Renal cortex interstitium (tissue), 11 donors: ENCODE data around the gene TULP3. TPM values are rescaled to one million over a fixed set of nuclear protein-coding genes. Genes with fewer than 3 reads are reported as not detected.

Experiments used
- DNase-seq, 11 donors: peaks; one replicate each; pipeline ENCODE4 v3.0.0-alpha.2; 2013; ENCODE audit warnings: low read depth in 9 of 11, low spot score in 4 of 11; ENCODE audit errors: extremely low read depth in 1 of 11
- polyA plus RNA-seq, 3 donors: library from polyadenylated mRNA; unstranded; fragments of 120-200 nt; gene quantifications; one replicate each; pipeline ENCODE4 v1.2.1, GENCODE V29; 2013; ENCODE audit not compliant: insufficient read length in 3 of 3

Gene TULP3
- polyA plus RNA-seq, 3 donors: 32.5 to 35.4 (median 32.7) TPM

DNA sequence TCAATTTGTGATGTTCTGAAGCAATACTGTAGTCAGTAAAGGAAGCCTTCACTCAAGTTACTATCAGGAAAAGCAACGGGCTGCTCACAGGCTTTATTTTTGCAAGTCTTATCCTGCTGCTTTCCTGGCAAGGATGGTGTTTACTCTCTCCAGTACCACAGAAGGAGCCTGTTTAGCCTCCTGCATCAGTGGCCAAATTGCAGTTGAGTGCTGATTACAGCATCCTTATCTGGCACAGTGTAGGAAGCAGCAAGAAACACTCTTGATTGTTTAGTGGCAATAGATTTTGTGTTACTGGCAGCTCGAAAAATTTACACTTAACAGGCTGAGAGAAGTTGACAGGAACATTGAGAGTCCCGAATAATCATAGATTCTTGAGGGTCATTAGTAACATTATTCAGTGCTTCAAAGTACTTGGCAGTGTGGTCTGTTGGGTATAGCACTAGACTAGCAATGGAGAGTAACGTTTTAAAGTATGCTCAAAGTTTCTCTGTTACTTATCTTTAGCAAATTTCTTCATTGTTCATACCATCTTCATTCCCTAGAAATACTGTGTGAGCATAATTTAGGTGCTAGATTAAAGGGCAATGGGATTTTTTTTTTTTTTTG lies 11.7 kb downstream of the TULP3 start:
- DNase-seq: no peak

DNA sequence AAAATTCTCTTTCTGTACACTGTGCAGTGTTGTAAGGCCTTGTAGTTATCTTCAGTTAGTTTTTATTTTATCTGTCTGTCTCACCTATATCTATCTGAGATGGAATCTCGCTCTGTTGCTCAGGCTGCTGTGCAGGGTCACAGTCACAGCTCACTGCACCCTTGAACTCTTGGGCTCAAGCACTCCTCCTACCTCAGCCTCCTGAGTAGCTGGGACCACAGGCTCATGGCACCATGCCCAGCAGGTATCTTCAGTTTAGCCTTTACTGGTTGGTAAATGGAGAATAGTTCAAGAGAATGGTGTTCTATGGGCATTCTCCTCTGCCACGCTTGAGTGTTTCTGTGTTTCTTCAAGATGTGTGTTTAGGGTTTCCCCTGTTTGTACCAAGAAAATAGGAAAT lies 13.6 kb downstream of the TULP3 start:
- no peak for DNase-seq

DNA sequence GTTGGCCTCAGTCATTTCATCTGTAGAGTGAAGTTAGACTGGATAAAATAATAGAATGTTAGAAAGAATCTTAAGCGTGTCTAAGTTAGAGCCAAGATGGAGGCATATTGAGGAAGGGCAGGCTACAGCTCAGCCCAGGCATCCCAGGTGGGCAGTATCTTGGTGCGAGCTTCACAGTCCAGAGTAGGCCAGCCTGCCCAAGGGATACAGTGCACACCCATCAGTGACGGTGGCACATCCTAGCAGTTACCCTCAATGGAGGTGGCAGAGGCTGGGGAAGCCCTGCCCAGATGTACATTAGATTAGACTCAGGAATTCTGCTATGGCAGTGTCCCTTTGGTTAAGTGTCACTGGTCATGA lies 21.5 kb downstream of the TULP3 start:
- DNase-seq: no peak

DNA sequence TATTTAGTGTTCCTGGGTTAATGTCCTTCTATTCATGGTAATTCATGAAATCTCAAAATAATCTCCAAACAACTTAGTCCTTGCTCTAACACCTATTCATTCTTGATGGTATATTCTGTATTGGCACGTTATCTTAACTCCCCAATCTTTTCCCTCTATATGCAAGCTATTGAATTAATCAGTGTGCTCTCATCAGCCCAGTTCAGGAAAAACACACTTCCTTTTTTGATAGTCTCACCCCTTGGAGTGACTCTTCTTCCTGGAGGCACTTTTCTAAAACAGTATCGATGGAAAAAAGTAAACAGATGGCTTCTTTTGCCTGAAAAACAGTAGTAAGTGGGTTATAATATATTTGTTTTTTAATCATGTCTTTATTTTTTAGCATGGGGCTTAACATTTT lies 28.6 kb downstream of the TULP3 start:
- DNase-seq: no peak

DNA sequence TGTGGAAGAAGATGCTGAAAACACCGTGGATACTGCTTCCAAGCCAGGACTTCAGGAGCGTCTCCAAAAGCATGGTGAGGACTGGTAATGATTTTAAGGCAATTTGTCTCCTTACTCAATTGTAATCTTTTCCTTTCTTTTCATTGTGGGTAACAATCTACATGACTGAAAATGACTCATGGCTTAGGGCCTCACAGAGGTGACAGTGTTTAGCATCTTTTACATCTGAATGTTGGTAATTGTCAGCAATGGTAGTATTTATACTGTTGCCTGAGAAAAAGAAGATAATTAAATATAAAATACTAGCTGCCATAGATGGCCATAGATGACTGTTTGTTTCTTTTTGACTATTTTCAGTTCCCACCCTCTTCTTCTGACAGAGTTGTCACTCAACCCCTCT lies 31.6 kb downstream of the TULP3 start:
- no peak for DNase-seq

DNA sequence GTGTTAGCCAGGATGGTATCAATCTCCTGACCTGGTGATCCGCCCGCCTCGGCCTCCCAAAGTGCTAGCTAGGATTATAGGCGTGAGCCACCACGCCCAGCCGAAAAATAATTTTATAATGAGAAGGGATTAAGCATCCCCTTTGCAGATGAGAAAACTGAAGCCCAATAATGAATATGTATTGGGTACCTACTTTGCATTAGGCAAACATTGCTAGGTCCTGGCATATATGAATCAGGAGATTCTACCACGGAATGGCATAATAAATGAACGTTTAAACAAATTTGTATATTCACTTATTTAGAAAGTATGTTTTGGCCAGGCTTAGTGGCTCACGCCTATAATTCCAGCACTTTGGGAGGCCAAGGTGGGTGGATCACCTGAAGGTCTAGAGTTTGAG lies 32.4 kb downstream of the TULP3 start:
- DNase-seq: no peak

DNA sequence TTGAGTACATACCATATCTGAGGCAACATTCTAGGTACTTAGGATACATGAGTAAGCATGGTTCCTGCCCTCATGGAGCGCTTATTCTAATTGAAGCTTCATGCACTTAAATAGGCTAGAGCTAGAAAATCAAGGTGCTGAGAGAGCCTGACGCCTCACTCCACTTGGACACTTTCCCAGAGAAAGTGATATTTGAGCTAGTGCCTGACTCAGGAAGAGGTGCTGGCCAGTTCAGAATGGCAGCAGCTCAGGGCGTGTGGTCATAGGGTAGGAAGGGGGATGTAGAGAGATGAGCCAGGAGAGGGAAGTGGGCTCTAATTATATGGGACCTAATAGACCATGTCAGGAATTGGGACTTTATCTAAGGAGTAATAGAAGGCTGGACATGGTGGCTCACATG lies 33.3 kb downstream of the TULP3 start:
- DNase-seq: no peak

DNA sequence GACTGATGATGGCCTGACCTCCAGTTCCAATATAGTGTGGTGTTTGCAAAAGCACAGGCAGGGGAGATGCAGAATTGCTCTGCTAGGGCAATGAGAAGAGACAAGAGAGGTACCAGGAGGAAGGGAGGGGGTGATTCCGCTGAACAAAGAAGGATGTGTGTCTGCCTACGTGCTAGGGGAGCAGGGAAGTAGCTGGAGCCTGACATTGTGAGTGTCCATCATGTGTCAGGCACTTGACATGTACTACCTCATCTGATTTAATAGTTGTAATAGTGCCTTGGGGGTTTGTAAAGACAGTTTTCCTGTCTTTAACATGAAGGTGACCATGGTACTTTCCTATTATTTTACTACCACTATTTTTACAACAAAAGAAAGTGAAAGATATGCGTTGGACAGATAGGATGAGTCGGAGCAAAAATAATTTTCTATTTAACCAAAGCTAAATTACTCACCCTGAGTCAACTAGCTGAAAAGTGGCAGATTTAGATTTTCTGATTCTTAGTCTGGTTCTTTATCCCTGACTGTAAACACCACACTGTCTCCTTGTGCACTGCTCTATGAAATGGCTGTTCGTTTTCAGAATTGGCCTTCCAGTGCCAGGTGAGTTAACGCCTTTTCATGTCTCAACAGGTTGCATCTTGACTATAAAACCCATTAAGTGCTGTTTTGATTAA lies 34.8 kb downstream of the TULP3 start:
- DNase-seq: no peak

DNA sequence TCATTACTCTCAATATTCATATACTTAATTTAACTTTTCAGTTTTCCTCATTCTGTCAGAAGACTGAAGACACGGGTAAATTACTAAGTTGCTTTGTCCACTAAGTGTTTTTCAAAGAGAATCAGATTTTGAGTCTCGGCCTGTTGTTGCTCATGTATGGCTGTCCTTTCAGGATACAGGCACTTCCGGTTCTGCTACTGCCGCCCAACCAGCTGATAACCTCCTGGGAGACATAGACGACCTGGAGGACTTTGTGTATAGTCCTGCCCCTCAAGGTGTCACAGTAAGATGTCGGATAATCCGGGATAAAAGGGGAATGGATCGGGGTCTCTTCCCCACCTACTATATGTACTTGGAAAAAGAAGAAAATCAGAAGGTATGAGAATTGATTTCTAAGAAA lies 40.2 kb downstream of the TULP3 start:
- no peak for DNase-seq

DNA sequence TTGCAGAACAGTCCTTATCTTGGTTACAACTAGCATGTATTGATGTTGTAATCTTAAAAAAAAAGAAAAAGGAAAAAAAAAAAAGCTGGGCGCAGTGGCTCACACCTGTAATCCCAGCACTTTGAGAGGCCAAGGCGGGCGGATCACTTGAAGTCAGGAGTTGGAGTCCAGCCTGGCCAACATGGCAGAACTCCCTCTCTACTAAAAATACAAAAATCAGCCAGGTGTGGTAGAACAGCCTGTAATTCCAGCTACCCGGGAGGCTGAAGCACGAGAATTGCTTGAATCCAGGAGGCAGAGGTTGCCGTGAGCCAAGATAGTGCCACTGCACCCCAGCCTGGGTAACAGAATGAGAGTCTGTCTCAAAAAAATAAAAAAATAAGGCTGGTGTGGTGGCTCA lies 42.9 kb downstream of the TULP3 start:
- no peak for DNase-seq

DNA sequence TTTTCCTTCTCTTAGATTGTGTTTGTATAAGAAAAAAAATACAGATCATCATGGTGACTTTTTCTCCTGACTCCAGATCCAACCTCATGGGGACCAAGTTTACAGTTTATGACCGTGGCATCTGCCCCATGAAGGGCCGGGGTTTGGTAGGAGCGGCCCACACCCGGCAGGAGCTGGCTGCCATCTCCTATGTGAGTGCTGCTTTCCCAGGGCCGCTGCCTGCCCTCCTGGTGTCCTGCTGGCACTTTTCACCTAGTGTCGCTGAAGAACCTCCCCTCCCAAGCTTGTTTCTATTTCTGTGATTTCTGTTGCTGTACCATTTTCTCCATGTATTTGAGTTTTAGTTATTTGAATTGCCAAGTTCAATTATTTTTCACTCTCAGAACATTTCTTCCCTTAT lies 43.7 kb downstream of the TULP3 start:
- DNase-seq: no peak

DNA sequence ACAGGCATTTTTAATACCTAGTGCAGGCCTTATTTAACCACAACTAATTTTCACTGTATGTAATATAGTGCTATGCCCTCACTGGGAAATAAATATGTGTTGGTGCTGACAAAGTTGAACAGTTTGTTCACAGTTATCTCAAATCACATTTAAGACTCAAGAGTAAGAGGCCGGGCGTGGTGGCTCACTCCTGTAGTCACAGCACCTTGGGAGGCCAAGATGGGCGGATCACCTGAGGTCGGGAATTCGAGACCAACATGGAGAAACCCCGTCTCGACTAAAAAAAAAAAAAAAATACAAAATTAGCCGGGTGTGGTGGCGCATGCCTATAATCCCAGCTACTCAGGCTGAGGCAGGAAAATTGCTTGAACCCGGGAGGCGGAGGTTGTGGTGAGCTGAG lies 45.6 kb downstream of the TULP3 start:
- DNase-seq: no peak

DNA sequence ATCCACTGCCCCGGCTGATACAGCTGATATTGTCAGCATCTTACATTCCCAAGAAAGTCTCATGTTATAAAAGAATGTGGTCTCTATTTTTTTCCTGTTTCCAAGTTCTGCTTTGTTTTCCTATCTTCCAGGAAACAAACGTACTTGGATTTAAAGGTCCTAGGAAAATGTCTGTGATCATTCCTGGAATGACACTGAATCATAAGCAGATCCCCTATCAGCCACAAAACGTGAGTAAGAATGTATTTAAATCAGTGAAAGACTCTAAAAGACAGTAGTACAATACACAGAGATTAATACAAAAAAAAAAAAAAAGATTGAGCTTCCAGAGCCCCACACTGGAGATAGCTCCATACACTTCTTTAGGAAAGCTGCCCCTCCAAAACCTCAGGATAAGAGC lies 46.8 kb downstream of the TULP3 start:
- DNase-seq: no peak

DNA sequence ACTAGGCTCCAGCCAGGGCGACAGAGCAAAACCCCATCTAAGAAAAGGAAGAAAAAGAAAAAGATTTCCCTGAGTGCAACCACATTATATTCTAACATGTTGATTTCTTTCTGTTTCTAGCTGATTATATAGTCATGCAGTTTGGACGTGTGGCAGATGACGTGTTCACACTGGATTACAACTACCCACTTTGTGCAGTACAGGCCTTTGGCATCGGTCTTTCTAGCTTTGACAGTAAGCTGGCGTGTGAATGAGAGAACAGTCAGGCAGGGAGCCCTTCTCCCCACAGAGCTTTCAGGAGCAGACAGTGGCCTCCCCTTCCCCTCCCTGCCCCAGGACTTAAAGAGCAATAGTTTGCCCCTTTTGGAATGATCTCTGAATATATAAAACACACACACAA lies 48.5 kb downstream of the TULP3 start:
- DNase-seq: no peak

DNA sequence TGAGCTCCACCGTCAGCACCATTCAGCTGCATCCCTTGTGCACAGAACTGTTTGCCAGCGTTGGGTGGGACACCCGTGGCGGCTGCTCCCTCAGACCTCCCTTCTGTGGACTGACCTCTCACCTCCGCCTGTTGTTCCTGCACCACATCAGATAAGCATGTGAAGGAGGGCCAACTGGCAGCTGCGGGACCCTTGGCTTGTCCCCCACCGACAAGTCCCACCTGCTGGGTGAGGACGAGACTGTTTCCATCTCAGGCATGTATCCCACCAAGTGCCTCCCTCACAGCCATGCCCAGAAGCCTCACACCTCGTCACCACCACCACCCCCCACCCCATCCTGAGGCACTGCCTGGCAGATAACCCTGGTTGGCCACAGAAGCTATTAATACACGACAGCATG lies 49.9 kb downstream of the TULP3 start:
- no peak for DNase-seq

DNA sequence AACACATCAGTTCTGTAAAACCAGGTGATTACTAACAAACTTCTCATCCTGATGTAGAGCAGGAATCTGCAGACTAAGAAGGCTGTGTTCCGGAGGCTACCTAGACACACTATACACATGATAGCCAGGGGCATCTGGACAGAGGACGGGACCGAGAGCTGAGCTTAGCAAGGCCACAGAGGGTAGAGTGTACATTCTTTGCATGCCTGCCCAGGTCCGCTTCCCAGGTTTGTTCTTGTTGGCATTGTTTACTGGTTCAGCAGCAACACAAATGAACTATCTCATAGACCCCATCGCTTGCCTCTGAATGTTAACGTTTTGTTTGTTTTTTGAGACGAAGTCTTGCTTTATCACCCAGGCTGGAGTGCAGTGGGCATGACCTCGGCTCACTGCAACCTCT lies 50.8 kb downstream of the TULP3 start:
- DNase-seq: no peak

DNA sequence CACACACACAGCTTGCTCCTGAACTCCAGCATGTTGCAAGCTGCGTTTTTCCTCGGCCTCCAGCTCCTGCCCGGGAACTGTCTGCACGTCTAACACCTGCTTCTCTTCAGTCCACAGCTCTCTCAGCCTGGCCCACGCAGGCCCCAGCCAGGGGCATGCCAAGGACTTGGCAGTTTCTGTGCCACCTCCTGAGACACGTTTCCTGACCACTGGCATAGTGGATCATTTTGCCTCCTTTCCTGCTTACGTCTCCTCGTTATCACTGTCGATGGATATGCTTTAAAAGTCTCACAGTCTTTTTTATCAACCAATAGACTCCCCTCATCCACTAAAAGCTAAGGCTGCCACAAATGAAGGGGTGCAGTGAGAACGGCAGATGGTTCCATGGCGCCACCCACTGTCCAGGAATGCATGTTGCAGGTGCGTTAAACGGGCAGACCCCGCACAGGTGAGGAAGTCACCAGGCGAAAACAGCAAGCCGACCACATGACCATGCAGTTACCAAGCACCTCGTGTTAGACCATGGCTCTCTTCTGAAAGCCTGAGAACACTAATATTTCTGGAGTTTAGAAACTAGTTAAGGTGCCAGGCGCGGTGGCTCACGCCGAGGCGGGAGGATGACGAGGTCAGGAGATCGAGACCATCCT lies 53.8 kb downstream of the TULP3 start:
- DNase-seq: peak in 3 of 11 donors; percentile 44 to 46 (median 44)

DNA sequence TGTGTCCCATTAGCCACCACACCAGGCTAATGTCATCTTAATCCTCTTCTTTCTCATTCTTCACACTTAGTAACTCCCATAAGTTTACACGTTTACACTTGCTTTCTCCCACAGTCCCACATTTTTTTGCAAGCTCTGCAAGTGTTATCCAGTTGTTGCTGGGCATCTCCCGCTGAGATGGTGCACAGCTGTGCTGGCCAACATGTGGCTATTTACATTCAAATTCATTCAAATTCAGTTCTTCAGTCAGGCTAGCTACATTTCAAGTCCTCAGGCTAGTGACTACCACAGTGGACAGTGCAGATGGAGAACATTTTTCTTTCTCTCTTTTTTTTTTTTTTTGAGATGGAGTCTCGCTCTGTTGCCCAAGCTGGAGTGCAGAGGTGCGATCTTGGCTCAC lies 58.7 kb downstream of the TULP3 start:
- DNase-seq: no peak

DNA sequence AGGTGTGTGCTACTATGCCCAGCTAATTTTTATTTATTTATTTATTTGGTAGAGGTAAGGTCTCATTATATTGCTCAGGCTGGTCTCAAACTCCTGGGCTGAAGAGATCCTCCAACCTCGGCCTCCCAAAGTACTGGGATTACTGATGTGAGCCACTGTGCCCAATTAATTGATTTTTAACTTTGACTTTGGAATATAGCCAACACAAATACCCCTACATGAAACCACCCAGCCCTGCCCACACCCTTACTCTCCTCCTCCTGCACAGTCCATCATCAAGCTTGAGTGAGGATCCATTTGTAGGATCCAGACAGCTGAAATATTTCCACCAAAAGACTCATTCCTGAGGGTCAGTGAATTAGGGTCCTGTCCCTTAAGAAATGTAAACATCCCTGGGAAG lies 65.2 kb downstream of the TULP3 start:
- DNase-seq: no peak

DNA sequence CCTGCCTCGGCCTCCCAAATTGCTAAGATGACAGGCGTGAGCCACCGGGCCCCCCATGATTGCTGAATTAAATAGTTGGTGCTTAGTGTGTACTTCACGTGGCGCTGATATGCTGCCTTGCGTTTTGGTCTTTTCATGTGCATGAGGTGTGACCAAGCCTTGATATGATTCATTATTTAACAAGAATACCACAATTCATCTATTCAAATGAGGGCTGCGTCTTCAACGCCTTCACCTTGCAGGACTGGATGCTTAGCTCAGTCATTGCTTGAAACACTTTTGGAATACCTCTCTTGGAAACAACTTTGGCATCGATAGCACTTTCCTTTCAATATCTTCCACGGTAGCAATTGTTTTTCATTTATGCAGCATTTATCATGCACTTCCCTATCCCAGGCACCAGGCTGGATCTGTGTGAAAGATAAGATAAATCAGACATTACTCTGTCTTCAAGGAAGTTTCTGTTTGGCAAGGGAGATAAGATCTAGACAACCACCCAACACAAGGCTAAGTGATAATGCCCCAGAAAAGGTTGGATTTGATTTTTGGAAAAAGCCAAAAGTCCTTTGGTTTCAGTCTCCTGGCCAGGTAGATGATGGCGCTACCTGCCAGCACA lies 67.2 kb downstream of the TULP3 start:
- DNase-seq: no peak
